Neural cell (in vitro differentiated cells): ENCODE data around the gene ANKZF1. TPM values are rescaled to one million over a fixed set of nuclear protein-coding genes. Genes with fewer than 3 reads are reported as not detected.

ENCODE experiments used
- H2AFZ ChIP-seq: fragments of 200-600, 300-800 bp; sonication (generic), shearing (Covaris generic); 2 replicates; pipeline ENCODE4 v1.6.0; 2014; ENCODE audit warnings: low read depth, mild to moderate bottlenecking, antibody characterized with exemption, low read length, moderate library complexity
- H3F3A ChIP-seq: fragments of 200-600 bp; shearing (Covaris generic); 2 replicates; pipeline ENCODE4 v1.6.1; 2016; ENCODE audit warnings: mild to moderate bottlenecking, moderate library complexity, mixed read lengths, antibody characterized with exemption, low read length; ENCODE audit not compliant: insufficient read depth, poor library complexity, severe bottlenecking
- H3K27ac ChIP-seq: fragments of 200-600, 300-800 bp; sonication (generic), shearing (Covaris generic); 2 replicates; pipeline ENCODE4 v1.5.1; 2014; ENCODE audit warnings: mild to moderate bottlenecking, low read length, moderate library complexity
- H3K27me3 ChIP-seq: fragments of 300-800, 200-600 bp; sonication (generic), shearing (Covaris generic); 2 replicates; pipeline ENCODE4 v1.6.0; 2014; ENCODE audit warnings: mild to moderate bottlenecking, low read depth, low read length, moderate library complexity; ENCODE audit not compliant: insufficient read depth
- H3K36me3 ChIP-seq: fragments of 300-800, 200-600 bp; sonication (generic), shearing (Covaris generic); 2 replicates; pipeline ENCODE4 v1.5.1; 2014; ENCODE audit warnings: mild to moderate bottlenecking, antibody characterized with exemption, low read length, moderate library complexity; ENCODE audit not compliant: insufficient read depth
- H3K4me2 ChIP-seq: fragments of 300-800, 200-600 bp; sonication (generic), shearing (Covaris generic); 2 replicates; pipeline ENCODE4 v1.6.0; 2014; ENCODE audit warnings: mild to moderate bottlenecking, low read length
- H3K4me3 ChIP-seq: fragments of 300-800, 200-600 bp; sonication (generic), shearing (Covaris generic); 2 replicates; pipeline ENCODE4 v1.5.1; 2014; ENCODE audit warnings: mild to moderate bottlenecking, low read length, moderate library complexity
- H3K79me2 ChIP-seq: fragments of 200-600 bp; shearing (Covaris generic); replicated peaks from 2 replicates; pipeline ENCODE4 v1.6.0; 2014; ENCODE audit warnings: mild to moderate bottlenecking, low read length, moderate library complexity; ENCODE audit not compliant: insufficient read depth
- H3K9ac ChIP-seq: fragments of 300-800, 200-600 bp; sonication (generic), shearing (Covaris generic); 2 replicates; pipeline ENCODE4 v1.6.1; 2016; ENCODE audit warnings: mild to moderate bottlenecking, low read length, mixed read lengths
- H3K9me2 ChIP-seq: fragments of 200-600 bp; shearing (Covaris generic); 2 replicates; pipeline ENCODE4 v1.6.1; 2016; ENCODE audit warnings: mild to moderate bottlenecking, low read length, mixed read lengths; ENCODE audit not compliant: insufficient read depth
- H3K9me3 ChIP-seq: fragments of 200-600, 300-800 bp; sonication (generic), shearing (Covaris generic); 2 replicates; pipeline ENCODE4 v1.6.1; 2016; ENCODE audit warnings: mild to moderate bottlenecking, mixed run types, low read length, moderate library complexity, mixed read lengths
- H4K20me1 ChIP-seq: fragments of 200-600 bp; shearing (Covaris generic); 2 replicates; pipeline ENCODE4 v1.6.1; 2016; ENCODE audit warnings: mild to moderate bottlenecking, mixed run types; ENCODE audit not compliant: insufficient read depth
- EP300 ChIP-seq: fragments of 450-650 bp; conservative IDR thresholded peaks from 2 replicates; pipeline ENCODE4 v1.6.1; 2014; ENCODE audit warnings: antibody characterized with exemption, mild to moderate bottlenecking, moderate library complexity; ENCODE audit not compliant: poor library complexity, severe bottlenecking
- EZH2 ChIP-seq: fragments of 200-600, 300-800 bp; shearing (Covaris generic), sonication (generic); IDR thresholded peaks from 2 replicates; pipeline ENCODE4 v1.6.1; 2014; ENCODE audit warnings: antibody characterized with exemption, low read length, borderline replicate concordance, mild to moderate bottlenecking; ENCODE audit not compliant: insufficient read depth, poor library complexity, severe bottlenecking
- MXI1 ChIP-seq: fragments of 450-650 bp; conservative IDR thresholded peaks from 2 replicates; pipeline ENCODE4 v1.6.1; 2014; ENCODE audit warnings: antibody characterized with exemption, mild to moderate bottlenecking; ENCODE audit not compliant: poor library complexity, severe bottlenecking
- POLR2AphosphoS5 ChIP-seq: IDR thresholded peaks from 2 replicates; pipeline ENCODE4 v1.6.1; 2012
- RAD21 ChIP-seq: fragments of 450-650 bp; conservative IDR thresholded peaks from 2 replicates; pipeline ENCODE4 v1.6.1; 2014; ENCODE audit warnings: antibody characterized with exemption, mild to moderate bottlenecking, moderate library complexity
- SMC3 ChIP-seq: fragments of 450-650 bp; conservative IDR thresholded peaks from 2 replicates; pipeline ENCODE4 v1.6.1; 2014; ENCODE audit warnings: antibody characterized with exemption, mild to moderate bottlenecking, moderate library complexity; ENCODE audit not compliant: poor library complexity
- TAF1 ChIP-seq: IDR thresholded peaks from 2 replicates; pipeline ENCODE4 v1.6.1; 2012; ENCODE audit warnings: low read depth
- polyA plus RNA-seq: library from polyadenylated mRNA; depleted of rRNA; stranded (reverse); fragments of >200 nt; gene quantifications from 2 replicates; pipeline ENCODE4 v1.2.3, GENCODE V29; 2014
- TF ChIP-seq, protein P1 (sequence below): IDR thresholded peaks from 2 replicates; pipeline ENCODE4 v1.6.1; 2012; ENCODE audit warnings: borderline replicate concordance
- TF ChIP-seq, protein P2 (sequence below): fragments of 450-650 bp; IDR thresholded peaks from 2 replicates; pipeline ENCODE4 v1.5.1; 2014; ENCODE audit warnings: antibody characterized with exemption, mild to moderate bottlenecking, moderate library complexity; ENCODE audit not compliant: poor library complexity, severe bottlenecking

ANKZF1 gene
- polyA plus RNA-seq, 1 donor from 2014 or later: 185 TPM

DNA sequence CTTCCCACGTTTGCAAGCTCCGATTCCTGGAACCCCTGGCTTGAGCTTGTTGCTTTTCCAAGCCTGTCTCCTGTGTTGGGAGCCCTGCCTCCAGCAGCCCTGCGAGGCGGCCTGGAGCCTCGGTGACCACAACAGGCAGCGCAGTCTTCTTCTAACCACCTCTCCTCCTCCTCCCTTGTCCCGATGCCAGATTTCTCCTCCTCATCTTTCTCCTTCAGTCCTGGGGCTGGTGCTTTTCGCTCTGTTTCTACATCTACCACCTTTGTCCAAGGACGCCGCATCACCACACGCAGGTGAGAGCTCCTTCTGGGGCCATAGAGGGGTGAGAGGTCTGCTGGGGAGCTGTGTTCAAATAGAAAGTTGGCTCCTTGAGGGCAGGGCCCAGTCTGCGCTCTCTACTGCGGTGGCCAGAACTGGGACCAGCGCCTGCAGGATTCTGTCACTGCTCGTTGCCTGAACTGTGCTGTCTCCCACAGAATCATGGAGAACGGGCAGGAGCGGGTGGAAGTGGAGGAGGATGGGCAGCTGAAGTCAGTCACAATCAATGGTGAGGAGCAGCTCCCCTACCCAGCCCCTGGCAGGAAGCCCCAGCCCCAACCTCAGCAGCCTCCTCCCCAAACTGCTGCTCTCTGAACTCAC is 53.5 kb downstream of the ANKZF1 start:
- no peak overlapping the region for H3K4me2 ChIP-seq
- no peak overlapping the region for H3K9ac ChIP-seq
- H3K9me3 ChIP-seq: no peaks in the 10 kb centered on the region
- no peaks in the 10 kb centered on the region for H3K9me2 ChIP-seq
- H3K27ac ChIP-seq: no peak overlapping the region
- no peak overlapping the region for H3K4me3 ChIP-seq
- H3K79me2 ChIP-seq: no peaks in the 10 kb centered on the region
- H3K36me3 ChIP-seq: no peaks in the 10 kb centered on the region
- H3K27me3 ChIP-seq: no peaks in the 10 kb centered on the region
- no peak overlapping the region for H2AFZ ChIP-seq
- H3F3A ChIP-seq: peaks cover 9% of the 10 kb centered on the region
- no peaks in the 10 kb centered on the region for H4K20me1 ChIP-seq
- TF ChIP-seq, protein P1, sequence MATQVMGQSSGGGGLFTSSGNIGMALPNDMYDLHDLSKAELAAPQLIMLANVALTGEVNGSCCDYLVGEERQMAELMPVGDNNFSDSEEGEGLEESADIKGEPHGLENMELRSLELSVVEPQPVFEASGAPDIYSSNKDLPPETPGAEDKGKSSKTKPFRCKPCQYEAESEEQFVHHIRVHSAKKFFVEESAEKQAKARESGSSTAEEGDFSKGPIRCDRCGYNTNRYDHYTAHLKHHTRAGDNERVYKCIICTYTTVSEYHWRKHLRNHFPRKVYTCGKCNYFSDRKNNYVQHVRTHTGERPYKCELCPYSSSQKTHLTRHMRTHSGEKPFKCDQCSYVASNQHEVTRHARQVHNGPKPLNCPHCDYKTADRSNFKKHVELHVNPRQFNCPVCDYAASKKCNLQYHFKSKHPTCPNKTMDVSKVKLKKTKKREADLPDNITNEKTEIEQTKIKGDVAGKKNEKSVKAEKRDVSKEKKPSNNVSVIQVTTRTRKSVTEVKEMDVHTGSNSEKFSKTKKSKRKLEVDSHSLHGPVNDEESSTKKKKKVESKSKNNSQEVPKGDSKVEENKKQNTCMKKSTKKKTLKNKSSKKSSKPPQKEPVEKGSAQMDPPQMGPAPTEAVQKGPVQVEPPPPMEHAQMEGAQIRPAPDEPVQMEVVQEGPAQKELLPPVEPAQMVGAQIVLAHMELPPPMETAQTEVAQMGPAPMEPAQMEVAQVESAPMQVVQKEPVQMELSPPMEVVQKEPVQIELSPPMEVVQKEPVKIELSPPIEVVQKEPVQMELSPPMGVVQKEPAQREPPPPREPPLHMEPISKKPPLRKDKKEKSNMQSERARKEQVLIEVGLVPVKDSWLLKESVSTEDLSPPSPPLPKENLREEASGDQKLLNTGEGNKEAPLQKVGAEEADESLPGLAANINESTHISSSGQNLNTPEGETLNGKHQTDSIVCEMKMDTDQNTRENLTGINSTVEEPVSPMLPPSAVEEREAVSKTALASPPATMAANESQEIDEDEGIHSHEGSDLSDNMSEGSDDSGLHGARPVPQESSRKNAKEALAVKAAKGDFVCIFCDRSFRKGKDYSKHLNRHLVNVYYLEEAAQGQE: no peak
- TF ChIP-seq MXI1 (no peak), RAD21 (no peak), EZH2 (no peak), EP300 (no peak)
- TF ChIP-seq, protein P2, sequence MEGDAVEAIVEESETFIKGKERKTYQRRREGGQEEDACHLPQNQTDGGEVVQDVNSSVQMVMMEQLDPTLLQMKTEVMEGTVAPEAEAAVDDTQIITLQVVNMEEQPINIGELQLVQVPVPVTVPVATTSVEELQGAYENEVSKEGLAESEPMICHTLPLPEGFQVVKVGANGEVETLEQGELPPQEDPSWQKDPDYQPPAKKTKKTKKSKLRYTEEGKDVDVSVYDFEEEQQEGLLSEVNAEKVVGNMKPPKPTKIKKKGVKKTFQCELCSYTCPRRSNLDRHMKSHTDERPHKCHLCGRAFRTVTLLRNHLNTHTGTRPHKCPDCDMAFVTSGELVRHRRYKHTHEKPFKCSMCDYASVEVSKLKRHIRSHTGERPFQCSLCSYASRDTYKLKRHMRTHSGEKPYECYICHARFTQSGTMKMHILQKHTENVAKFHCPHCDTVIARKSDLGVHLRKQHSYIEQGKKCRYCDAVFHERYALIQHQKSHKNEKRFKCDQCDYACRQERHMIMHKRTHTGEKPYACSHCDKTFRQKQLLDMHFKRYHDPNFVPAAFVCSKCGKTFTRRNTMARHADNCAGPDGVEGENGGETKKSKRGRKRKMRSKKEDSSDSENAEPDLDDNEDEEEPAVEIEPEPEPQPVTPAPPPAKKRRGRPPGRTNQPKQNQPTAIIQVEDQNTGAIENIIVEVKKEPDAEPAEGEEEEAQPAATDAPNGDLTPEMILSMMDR: no peak

DNA sequence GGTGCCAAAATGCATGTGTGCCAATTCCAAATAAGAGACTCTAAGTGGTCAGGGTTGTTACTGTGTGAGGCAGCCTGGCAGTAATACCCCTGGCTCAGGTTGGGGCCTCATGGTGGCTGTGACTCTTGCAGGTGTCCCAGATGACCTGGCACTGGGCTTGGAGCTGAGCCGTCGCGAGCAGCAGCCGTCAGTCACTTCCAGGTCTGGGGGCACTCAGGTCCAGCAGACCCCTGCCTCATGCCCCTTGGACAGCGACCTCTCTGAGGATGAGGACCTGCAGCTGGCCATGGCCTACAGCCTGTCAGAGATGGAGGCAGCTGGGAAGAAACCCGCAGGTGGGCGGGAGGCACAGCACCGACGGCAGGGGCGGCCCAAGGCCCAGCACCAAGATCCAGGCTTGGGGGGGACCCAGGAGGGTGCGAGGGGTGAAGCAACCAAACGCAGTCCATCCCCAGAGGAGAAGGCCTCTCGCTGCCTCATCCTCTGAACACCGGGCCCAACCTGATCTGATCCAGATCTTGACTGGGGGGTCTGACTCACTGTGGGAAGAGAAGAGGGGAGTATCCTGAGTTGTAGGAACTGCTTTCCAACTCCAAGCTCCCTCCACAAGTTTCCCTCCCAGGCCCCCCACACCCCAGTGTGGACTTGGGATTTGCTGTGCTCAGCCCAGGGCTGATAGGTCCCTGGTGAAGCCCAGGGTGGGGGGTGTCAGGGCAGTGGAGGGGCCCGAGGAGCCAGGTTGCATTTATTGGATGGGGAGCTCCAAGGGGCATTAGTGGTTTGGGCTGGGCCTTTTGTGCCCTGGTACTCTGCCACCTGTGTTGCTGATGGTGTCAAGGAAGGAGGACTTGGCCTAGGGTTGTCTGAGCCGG is 55.1 kb downstream of the ANKZF1 start:
- H3K27ac ChIP-seq: no peak overlapping the region
- H3K4me3 ChIP-seq: no peak overlapping the region

More for the DNA sequence above, 55.1 kb downstream of the ANKZF1 start:
- H3K79me2 ChIP-seq: no peaks in the 10 kb centered on the region
- H3F3A ChIP-seq: no peaks in the 10 kb centered on the region
- no peaks in the 10 kb centered on the region for H3K36me3 ChIP-seq
- no peaks in the 10 kb centered on the region for H3K9me3 ChIP-seq
- no peaks in the 10 kb centered on the region for H3K9me2 ChIP-seq
- no peaks in the 10 kb centered on the region for H4K20me1 ChIP-seq
- H3K9ac ChIP-seq: no peak overlapping the region
- no peak overlapping the region for H3K4me2 ChIP-seq
- H2AFZ ChIP-seq: no peak overlapping the region
- no peaks in the 10 kb centered on the region for H3K27me3 ChIP-seq
- TF ChIP-seq TAF1 (no peak), EP300 (no peak), SMC3 (no peak), EZH2 (no peak), POLR2AphosphoS5 (no peak), MXI1 (no peak), RAD21 (no peak)
- TF ChIP-seq, protein P2: no peak
- TF ChIP-seq, protein P1: no peak
